ENCODE measurements around the gene PTPN20.

The PTPN20 gene

DNA sequence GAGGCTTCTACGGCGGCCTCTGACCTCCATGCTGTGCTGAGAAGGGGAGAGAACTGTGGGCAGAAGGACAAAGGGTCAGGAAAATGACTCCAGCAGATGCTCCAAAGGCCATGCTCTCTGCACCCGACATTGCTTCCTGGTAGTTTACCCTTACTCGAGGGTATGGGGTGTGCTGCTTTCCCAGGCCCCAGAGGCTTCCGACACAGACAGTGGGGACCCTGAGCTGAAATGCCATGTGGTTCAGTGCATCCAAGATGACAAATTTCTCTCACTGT, 130.9 kb downstream of the PTPN20 start:
- Histone ChIP-seq H4K20me1 (ENCODE audit: insufficient read depth, low read length) (no peaks in the 10 kb centered on the region), H3F3A (ENCODE audit: insufficient read depth, low read length) (no peaks in the 10 kb centered on the region), H3K4me1 (ENCODE audit: insufficient read depth, low read length, severe bottlenecking) (no peaks in the 10 kb centered on the region), H3K9me2 (ENCODE audit: low read depth, low read length) (no peaks in the 10 kb centered on the region), H3K4me2 (ENCODE audit: low read length) (no peak overlapping the region), H3K27me3 (ENCODE audit: insufficient read depth, low read length) (no peaks in the 10 kb centered on the region), H3K9me3 (ENCODE audit: low read length) (no peaks in the 10 kb centered on the region), H3K4me3 (ENCODE audit: low read depth, low read length, poor library complexity, severe bottlenecking) (no peak overlapping the region), H2AFZ (ENCODE audit: low read length) (no peak overlapping the region), H3K36me3 (ENCODE audit: insufficient read depth, low read length) (no peaks in the 10 kb centered on the region), H3K79me2 (ENCODE audit: insufficient read depth, low read length) (no peaks in the 10 kb centered on the region), H3K27ac (ENCODE audit: low read depth, low read length, poor library complexity, severe bottlenecking) (no peak overlapping the region), H3K9ac (ENCODE audit: low read length) (no peak overlapping the region)
- no peak for TF ChIP-seq EZH2 (IDR thresholded peaks at IDR 0.05; ENCODE audit: borderline replicate concordance, low read length)
- TF ChIP-seq, protein P1, sequence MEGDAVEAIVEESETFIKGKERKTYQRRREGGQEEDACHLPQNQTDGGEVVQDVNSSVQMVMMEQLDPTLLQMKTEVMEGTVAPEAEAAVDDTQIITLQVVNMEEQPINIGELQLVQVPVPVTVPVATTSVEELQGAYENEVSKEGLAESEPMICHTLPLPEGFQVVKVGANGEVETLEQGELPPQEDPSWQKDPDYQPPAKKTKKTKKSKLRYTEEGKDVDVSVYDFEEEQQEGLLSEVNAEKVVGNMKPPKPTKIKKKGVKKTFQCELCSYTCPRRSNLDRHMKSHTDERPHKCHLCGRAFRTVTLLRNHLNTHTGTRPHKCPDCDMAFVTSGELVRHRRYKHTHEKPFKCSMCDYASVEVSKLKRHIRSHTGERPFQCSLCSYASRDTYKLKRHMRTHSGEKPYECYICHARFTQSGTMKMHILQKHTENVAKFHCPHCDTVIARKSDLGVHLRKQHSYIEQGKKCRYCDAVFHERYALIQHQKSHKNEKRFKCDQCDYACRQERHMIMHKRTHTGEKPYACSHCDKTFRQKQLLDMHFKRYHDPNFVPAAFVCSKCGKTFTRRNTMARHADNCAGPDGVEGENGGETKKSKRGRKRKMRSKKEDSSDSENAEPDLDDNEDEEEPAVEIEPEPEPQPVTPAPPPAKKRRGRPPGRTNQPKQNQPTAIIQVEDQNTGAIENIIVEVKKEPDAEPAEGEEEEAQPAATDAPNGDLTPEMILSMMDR (IDR thresholded peaks at IDR 0.05; ENCODE audit: low read length): no peak

- Histone ChIP-seq H3K4me1 (ENCODE audit: insufficient read depth, low read length, severe bottlenecking) (no peaks in the 10 kb centered on the region), H4K20me1 (ENCODE audit: insufficient read depth, low read length) (no peaks in the 10 kb centered on the region), H3K9ac (ENCODE audit: low read length) (no peak overlapping the region), H3F3A (ENCODE audit: insufficient read depth, low read length) (no peaks in the 10 kb centered on the region), H3K36me3 (ENCODE audit: insufficient read depth, low read length) (no peaks in the 10 kb centered on the region), H3K79me2 (ENCODE audit: insufficient read depth, low read length) (no peaks in the 10 kb centered on the region), H3K27me3 (ENCODE audit: insufficient read depth, low read length) (no peaks in the 10 kb centered on the region), H2AFZ (ENCODE audit: low read length) (no peak overlapping the region), H3K4me3 (ENCODE audit: low read depth, low read length, poor library complexity, severe bottlenecking) (no peak overlapping the region), H3K27ac (ENCODE audit: low read depth, low read length, poor library complexity, severe bottlenecking) (no peak overlapping the region), H3K9me3 (ENCODE audit: low read length) (no peaks in the 10 kb centered on the region), H3K9me2 (ENCODE audit: low read depth, low read length) (no peaks in the 10 kb centered on the region), H3K4me2 (ENCODE audit: low read length) (no peak overlapping the region)
- no peak for TF ChIP-seq EZH2 (IDR thresholded peaks at IDR 0.05; ENCODE audit: borderline replicate concordance, low read length)
- TF ChIP-seq, protein P1 (IDR thresholded peaks at IDR 0.05; ENCODE audit: low read length): no peak
Measured at GRCh38 chr10:47042780-47043750, 131.8 kb downstream of the PTPN20 start.

DNA sequence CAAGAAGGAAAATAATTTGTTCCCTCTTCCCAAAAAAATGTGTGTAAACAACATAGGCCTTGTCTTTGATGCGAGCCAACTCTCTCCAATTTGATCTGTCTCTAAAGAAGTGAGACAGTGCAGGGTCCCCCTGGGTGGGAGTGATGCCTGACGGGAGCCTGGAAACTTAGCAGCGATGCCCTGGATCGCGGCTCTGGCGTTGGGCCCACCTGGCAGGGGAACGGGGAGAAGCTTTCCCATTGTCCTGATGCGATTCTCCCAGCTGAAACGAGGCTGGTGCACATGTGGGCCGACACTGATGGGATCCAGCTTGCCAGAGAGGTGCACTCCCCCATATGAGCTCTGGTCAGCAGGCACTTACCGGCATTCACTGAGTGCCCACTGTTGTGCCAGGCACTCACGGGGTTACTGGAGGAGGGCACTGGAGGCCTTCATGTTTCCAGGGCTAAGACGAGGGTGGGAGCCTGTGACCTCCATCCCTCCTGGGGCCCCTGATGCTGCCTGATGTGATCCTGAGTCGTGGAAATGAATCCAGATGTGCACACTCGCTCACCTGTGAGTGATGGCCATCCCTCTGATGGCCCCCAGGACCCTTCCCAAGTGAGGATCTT, 132.8 kb downstream of the PTPN20 start:
- Histone ChIP-seq H3K9me2 (ENCODE audit: low read depth, low read length) (no peaks in the 10 kb centered on the region), H3K4me1 (ENCODE audit: insufficient read depth, low read length, severe bottlenecking) (no peaks in the 10 kb centered on the region), H3K27me3 (ENCODE audit: insufficient read depth, low read length) (no peaks in the 10 kb centered on the region), H3K36me3 (ENCODE audit: insufficient read depth, low read length) (no peaks in the 10 kb centered on the region), H3F3A (ENCODE audit: insufficient read depth, low read length) (no peaks in the 10 kb centered on the region), H3K79me2 (ENCODE audit: insufficient read depth, low read length) (no peaks in the 10 kb centered on the region), H3K27ac (ENCODE audit: low read depth, low read length, poor library complexity, severe bottlenecking) (no peak overlapping the region), H2AFZ (ENCODE audit: low read length) (no peak overlapping the region), H3K9me3 (ENCODE audit: low read length) (no peaks in the 10 kb centered on the region), H3K4me3 (ENCODE audit: low read depth, low read length, poor library complexity, severe bottlenecking) (no peak overlapping the region), H3K4me2 (ENCODE audit: low read length) (no peak overlapping the region), H3K9ac (ENCODE audit: low read length) (no peak overlapping the region), H4K20me1 (ENCODE audit: insufficient read depth, low read length) (no peaks in the 10 kb centered on the region)
- TF ChIP-seq EZH2 (IDR thresholded peaks at IDR 0.05; ENCODE audit: borderline replicate concordance, low read length): no peak
- TF ChIP-seq, protein P1 (IDR thresholded peaks at IDR 0.05; ENCODE audit: low read length): no peak
